HG03520 (cell line): ENCODE measurements around the gene CCDC110.
"Not testable (repeated sequence)": the region's sequence is repeated elsewhere in the genome, so short reads cannot be mapped to it uniquely, and the experiment has no call there.

Experiments
- ATAC-seq: cut with Tn5 transposase; IDR thresholded peaks from one replicate; pipeline ENCODE4 v1.9.1; 2021; ENCODE audit warnings: mild to moderate bottlenecking, moderate library complexity; ENCODE audit not compliant: unreplicated experiment

Gene CCDC110

DNA sequence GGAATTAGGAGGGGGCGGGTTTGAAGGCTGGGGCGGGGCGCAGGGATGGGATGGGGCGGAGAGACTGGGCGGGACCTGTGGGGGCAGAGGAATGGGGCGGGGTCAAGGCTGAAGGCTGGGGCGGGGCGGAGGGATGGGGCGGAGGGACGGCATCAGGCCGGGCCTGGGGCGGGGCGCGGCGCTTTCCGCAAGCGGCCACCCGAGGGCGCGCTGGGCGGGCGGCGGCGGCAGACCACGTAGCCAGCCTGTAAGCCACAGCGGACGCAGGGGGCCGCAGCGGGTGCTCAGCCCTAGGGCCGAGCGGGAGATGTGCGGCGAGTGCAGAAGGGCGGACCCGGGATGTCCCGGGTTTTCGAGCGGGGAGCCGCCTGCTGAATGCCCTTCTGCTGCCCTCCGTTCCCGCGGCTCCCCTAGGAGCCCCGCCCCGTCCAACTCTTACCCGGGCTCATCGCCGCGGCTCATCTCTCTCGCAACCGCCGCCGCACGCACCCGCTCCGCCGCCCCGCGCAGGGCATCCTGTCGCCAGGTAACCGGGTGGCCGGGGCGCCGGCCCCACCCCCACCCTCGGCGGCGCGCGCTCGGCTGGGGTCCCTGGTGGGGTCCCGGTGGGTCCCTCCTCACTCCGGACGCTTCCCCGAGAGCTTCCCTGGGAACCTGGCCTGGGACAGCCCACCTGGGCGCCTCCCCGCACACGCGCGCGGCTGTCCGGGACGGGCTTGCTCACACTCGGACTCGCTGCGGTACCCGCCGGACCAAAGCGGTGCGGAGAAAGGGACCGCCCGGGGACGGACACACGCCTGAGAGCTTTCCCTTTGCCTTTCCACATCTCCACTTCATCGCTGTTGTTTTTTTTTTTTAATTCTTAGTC lies at the start of gene CCDC110:
Gene CCDC110, minus strand, starts transcription at position 499 of the 868 bp plus-strand sequence. Its CDS starts 50 bp downstream, at position 449.
- ATAC-seq = peak; percentile 76

DNA sequence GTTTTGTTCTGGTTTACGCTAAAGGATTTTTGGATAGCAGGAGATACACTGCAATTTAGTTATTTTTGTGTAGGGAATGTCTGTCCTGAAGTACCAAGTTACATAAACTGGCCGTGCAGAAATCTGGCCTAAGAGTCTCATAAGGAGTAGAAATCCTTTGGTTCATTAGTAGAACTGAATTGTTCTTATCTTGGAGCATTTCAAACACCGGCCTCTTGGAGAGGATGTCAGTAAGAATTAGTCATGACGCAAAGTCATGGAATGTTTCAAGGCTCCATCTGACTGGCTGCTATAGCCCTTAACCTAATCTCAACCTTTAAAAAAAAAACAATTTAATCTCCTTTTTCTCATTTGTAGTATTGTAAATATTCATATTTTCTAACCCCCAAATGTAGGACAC lies 48.6 kb upstream of the CCDC110 start:
- no peak for ATAC-seq

DNA sequence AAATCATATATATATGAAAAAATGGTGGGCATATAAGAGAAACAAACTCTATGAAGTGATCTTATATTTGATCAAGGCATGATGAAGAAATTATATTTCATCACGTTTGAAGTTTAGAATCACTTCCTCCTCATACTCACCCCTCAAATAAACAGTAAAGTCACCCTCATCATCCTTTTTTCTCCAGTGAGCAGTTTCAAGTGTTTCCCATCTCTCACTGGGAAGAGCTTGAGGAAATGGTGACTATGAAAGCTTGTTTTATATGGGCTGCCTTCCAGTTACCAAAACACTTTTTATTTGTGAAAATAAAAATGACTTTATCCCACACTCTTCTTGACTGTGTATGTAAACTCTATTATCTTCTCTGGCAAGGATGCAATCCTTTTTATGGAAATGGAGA lies 47.0 kb upstream of the CCDC110 start:
- no peak for ATAC-seq

DNA sequence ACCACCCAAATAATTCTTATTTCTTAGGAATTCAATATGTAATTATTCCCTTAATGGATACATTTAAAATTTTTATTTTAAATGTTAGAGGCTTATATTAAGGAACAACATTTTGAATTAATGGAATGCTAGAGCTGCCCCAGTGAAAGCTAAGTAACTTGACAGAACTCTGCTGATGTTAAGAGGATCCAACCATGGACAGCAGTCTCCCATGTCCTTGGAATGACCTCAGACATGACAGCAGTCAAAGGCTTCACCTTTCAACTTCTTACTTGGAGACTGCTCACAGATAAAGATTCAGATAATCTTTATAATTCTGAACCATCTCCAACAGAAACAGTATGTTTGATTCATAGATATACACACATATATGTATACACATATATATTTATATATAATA lies 46.5 kb upstream of the CCDC110 start:
- ATAC-seq = no peak

DNA sequence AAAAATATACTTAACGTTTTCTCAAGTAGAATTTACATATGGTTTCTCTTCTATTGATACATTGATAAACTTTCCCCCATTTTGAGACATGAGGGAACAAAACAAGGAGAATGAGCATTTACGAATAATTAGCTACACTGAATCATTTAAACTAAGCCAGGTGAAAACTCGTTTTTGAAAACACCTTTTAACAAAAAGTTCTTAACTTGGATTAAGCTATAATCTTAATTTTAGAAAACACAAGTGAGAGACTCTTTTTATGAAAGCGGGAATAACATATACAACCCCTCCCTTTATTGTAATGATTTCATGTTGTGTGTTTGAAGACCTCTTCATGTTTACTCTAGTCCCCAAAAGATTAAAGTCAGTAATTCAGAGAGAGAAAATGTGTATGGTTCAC lies 43.7 kb upstream of the CCDC110 start:
- no peak for ATAC-seq

DNA sequence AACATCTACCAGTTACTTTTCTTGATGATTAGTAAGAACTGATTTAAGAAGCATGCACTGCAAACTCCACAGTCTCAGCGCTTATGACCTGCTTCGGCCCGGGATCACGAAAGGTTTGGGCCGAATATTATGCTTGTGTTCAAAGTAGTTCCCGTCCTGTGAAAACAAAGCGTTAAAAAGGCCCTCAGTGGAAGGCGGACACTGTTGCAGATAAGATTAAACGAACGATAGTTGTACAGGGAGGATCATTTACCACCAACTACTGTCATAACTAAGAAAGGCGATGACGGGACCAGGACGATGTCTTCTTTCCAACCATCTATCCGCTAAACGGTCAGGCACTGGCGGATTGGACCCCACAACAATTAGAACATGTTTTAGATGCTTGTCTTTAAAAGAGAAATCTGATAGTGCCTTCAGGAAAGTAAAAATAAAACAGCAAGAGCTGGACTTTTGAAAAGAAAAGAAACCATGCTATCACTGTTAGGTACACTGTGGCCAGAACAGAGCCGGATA lies 42.7 kb upstream of the CCDC110 start:
- no peak for ATAC-seq

DNA sequence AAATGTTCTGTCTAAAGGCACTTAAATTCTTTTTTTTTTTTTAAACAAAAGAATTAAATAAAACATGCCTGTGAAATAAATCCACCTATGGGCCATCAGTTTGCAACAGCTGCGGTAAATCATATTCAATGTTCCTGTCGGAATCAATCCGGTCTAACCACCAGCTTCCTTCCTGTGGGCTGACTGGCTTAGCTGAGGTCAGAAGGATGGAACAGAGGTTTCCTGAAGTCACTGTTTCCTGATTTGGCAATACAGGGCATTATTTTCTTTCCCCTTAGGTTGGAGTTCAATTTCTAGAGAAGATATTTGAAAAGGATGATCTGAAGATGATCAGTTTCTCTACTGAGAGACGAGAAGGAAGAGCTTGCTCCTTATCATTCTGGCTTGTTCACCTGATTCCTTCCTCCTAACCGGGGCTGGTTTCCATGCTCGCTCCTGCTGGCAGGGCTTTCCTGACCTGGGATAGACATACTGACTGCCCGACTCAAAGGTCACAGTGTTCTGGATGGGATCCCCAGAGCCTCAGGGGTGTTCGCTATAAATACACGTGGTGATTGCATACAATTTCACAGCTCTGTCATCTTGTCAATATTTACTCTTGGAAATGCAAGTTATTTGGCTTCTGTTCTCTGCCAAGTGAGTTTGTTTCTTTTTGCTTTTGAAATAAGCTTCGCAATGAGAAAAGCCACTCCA lies 42.1 kb upstream of the CCDC110 start:
- no peak for ATAC-seq

DNA sequence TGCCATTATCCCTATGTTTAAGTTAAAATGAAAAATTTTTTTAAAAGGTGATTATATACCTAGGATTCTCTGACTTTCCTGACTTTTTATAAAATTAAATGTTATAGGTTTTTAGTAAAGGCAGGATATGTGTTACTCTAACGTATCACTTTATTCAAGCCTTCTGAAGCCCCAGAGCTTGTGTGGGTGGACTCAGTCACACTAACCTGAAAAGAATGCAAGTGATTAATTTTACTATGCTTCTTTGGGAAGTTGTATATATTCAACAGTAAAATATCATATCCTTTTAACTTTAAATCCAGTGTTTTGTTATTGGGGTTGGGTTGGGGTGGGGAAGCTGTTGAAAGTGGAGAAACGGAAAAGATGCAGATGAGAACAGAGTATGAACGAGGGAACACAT lies 41.0 kb upstream of the CCDC110 start:
- no peak for ATAC-seq

DNA sequence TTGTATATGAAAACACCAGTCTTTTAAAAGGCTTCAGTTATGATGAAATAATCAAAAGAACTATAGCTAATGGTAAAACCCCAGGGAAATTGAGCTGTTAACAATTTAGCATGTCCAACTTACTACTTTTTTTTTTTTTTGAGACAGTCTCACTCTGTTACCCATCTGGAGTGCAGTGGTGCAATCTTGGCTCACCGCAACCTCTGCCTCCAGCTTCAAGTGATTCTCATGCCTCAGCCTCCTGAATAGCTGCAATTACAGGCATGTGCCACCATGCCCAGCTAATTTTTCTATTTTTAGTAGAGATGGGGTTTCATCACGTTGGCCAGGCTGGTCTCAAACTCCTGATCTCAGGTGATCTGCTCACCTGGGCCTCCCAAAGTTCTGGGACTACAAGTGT lies 39.7 kb upstream of the CCDC110 start:
- not testable (repeated sequence) for ATAC-seq

DNA sequence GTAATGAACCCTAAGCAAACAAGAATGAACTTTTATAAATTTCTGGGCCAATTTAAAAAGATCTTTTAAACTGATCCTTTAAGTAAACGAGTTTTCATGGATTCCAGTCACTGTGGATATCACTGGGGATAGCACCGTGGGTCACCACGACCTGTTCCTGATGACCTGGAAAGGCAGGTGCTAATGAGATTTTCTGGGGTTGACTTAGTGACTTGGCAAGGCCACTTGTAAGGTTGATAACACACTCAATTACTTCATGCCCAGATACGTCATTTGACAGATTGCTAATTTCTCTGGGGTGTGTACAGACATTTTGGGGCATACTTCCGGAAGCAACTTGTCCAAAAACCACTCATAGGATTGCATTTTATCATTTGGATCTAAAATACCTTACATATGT lies 39.3 kb upstream of the CCDC110 start:
- no peak for ATAC-seq

DNA sequence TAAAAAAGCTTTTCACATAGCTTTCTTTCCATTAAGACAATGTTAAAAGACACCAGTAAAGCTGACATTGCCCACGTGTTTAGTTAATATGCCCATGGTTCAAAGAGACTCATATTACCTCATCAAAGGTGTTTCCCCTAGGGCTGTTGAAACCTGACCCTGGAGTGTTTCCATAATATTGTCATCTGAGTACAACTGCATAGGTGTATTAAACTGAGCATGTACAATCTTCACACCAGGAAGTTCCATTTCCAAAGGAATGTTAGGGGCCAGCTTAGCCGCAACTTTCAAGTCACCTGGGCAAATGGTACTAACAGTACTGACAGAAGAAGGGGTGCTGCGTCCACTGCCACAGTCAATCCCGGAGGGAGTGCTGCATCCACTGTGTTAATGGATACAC lies 36.6 kb upstream of the CCDC110 start:
- no peak for ATAC-seq

DNA sequence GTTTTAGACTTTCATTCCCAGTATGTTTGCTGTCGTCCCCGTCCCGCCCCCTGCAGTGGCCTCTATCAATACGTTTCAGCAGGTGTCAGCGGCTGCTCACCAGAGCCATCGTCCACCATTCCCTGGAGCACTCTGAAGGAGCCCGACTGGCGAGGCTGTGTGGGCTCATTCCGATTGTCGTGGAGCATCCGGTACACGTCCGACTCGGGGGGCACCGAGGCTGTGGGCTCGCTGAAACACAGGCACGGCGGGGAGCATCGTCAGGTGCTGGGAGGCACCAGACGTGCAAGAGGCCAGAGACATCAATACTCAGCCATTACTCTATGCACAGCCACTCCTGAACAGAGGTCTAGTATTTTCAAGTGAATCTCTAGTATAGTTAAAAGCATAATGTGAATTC lies 34.9 kb upstream of the CCDC110 start:
- ATAC-seq = no peak

DNA sequence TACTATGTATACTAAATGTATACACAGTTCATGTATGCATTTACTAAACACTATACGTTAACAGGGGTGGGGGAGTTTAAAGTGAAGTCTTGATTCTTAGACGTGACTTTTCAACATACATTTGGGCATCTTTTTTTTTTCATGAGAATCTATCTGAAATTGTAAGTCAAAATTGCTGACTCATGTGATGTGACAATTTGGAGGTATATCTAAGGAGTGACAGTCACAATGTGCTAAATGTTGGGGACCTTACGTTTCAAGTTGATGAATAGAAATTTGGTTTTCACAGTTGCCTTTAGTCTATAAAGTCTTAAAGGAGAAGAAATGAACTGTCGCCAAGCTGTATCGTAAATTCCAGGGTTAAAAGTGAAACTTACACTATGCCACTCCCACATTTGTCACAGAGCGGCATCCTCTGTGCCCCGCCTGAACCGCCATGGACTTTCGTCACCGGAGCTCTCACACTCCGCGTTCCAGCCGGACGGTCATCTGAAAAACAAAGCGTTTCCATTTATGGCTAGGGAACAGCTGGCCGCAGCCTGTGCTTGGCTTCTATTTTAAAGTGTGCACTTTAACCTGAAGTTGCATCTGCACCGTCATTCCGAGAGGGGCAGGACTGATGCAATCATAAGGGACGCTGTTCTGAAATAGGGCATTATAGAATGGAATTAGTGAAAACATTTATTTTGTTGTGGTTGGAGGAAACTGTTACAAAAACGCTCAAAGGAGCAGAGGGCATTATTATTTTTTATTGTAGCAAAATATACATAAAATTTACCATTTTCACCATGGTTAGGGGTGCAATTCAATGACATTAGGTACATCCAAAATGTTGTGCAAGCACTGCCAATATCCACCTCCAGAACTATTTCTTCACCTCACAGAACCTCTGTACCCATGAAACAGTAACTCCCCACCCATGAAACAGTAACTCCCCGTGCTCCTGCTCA lies 32.8 kb upstream of the CCDC110 start:
- ATAC-seq = no peak

DNA sequence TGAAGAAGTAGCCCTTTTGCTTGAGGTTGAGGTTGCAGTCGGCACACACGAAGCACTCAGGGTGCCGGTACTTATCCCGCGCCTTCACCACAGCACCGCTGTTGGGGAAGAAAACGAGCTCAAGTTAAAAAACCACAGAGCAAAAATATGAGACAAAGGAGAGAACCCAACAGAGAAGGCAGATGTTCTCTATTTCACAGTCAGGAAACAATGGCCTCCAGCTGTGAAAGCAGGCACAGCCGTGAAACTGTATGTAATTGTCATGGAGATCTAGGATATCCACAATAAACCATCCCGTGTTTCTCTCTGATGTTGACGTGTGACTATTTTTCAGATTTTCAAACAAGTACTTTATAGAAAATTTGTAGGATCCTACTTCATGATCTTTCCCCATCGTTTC lies 30.9 kb upstream of the CCDC110 start:
- ATAC-seq = no peak

DNA sequence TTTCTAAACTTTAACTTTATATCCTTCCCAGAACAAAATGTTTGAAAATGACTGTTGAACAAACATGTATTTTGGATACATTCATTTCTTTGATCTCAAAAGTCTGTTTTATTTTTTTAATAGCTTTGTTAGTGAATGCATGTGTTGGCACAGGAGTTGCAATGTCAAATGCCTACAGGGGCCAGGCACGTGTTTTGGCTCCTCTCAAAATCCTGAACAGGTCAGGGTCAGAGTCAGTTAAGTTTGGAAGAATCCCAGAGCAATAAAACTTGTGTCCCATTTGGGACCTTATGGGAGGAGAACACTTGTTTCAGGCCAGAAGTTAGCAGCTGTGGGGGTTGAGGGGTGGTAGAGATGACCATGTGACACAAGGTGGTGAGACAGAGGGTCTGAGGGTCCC lies 29.0 kb upstream of the CCDC110 start:
- no peak for ATAC-seq

DNA sequence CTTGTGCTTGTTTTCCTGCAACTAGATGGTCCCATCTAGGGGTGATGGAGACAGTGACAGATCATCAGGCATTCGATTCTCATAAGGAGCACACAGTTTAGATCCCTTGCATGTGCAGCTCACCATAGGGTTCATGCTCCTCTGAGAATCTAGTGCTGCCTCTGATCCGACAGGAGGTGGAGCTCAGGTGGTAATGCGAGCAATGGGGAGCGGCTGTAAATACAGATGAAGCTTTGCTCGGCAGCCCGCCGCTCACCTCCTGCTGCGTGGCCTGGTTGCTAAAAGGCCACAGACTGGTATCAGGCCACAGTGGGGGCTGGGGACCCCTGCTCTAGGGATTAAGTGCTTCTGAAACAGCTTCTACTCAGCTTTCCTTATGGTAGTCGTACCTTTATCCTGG lies 28.5 kb upstream of the CCDC110 start:
- no peak for ATAC-seq

DNA sequence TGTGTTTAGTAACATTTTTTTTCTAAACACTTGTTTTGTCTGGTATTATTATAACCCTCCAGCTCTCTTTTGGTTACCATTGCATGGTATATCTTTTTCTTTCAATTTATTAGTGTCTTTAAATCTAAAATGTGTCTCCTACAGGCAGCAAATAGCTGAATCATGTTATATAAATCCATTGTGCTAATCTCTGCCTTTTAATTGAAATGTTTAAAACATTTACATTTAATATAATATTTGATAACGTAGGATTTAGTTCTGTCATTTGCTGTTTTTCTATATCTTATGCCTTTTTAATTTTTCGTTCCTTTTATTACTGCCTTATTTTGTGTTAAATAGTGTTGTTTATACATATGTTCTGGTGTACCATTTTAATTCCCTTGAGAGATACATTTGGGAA lies 17.1 kb upstream of the CCDC110 start:
- ATAC-seq = no peak

DNA sequence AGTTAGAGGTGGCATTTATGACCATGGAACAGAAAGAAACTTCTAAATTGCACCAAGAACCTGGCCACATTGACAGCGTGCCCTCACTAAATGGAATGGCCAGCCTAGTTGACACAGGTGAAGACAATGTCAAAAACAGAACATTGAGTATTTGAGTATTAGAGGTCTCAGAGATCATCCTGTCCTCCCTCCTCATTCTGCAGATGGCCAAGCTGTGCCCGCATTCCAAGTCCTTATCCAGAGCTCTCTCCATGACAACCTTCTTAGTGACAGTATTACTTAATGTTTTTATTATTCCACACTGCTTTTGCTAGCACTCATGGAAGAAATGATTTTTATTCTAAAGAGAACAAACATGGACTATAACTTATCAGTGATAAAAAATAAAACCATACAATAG lies 9.9 kb upstream of the CCDC110 start:
- no peak for ATAC-seq

DNA sequence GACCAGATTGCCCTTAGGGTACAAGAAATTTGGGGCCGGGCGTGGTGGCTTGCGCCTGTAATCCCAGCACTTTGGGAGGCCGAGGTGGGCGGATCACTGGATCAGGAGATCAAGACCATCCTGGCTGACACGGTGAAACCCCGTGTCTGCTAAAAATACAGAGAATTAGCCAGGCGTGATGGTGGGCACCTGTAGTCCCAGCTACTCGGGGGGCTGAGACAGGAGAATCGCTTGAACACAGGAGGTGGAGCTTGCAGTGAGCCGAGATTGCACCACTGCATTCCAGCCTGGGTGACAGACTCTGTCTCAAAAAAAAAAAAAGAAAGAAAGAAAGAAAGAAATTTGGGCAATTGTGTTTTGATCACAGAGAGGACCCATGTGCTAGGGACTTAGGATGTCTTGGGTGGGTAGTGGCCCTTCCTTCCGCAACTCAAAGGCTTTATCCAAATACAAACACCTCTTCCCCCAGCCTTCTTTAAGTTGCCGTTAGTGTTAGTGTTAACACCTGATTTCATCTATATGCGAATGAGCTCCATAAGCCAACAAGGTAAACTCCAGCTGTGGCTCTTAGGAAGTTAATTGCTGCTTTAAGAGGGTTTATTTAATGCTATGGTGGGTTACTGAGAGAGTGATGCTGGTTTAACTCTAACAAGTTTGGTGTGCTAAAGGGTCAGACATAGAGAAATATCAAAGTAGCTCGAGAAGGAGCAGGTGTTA lies 8.6 kb upstream of the CCDC110 start:
- ATAC-seq = peak; percentile 9

DNA sequence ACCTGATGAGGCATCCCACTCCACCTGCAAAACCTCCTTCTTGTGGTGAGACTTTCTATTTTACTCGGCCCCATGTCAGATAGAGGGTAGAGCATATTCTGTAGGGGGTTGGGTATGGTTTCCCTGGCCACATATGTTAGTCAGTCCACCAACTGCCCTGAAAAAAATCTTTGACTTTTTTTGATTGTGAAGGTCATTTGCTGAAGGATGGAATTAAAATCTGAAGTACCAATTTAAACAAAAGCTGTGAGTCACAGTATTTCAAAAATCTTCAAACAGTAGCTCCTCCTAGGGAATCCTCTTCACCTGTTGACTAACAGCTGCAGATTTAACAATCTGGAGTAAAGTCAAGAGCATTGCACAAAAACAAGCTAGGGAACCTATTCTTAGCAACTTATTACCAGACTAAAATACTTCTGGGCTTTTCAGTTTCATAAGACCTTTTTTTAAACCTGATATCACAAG lies 8.0 kb upstream of the CCDC110 start:
- peak; percentile 85 for ATAC-seq
